EL (cell line): ENCODE data around the gene PBX3.

ENCODE experiments used
- DNase-seq: peaks from one replicate; pipeline ENCODE4 v3.0.0-alpha.2; 2016

Gene PBX3

DNA sequence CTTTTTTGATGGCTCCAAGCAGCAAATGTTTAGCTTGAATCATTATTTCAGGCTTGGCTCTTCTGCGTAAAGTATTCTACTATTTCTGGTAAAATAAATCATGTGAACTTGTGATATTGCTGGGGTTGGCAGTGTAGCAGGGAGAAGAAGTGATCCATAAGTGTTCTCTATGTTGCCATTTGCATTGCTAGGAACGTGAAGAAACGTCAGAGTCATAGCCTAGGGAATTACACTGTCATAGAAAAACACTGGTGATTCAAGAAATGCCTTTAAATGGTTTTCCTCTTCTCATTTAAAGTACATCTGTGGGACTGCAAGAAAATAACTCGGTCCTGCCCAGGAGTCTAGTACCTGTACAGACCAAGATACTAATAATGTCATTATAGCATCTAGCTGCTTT lies 162.3 kb downstream of the PBX3 start:
- DNase-seq, result no peak

- no peak for DNase-seq
Observed at GRCh38 chr9:125910286-125910685, 163.1 kb downstream of the PBX3 start.

DNA sequence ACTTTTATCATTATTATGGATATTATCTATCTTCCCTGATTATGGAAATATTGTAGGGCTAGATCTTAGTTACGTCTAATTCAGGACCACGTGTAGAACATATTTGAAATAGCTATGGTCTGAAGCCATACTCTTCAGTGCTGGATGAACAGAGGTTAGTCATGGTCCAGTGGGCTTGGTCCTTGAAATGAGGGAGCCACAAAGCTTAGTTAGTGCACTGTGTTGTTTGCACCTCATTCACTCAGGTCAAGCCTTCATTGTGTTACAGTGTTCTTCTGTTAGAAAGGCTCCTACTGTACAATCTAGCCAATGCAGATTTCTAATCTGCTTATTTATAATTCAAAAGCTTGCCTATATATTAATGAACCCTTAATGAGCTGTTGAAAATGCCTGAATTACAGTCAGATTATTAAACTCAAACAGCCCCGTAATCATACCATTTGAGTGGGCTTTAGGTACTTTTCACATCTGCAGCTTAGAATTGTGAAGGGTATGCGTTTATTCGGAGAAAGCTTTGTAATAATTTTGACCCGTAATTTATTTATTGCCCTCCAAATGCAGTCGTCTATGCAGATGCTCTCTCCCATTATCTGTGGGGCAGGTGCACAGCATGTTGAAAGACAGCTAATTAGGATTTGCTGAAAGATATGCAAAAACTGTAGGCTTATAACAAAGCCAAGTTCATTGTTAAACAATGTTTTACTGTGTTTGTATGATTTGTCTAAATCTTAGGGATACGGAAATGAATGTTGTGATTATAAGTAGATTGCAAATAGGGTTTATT lies 164.9 kb downstream of the PBX3 start:
- peak; percentile 46 for DNase-seq

DNA sequence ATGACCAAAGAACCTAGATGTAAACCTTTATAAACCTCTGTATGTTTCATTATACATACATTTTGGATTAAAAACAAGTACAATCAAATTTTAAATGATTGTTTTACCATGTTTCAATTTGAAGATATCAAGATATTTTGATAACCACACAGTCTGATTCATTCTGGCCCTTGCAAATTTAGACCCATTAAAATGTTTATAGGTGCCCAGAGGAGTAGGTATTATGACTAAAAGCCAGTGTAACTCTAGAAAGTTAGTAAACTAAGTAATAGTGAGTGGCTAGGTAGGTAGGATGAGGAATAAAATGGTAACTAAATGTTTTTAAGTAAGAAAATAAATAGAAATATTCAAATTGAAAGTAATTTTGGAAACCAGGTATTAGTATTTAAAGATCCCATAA lies 165.5 kb downstream of the PBX3 start:
- no peak for DNase-seq

DNA sequence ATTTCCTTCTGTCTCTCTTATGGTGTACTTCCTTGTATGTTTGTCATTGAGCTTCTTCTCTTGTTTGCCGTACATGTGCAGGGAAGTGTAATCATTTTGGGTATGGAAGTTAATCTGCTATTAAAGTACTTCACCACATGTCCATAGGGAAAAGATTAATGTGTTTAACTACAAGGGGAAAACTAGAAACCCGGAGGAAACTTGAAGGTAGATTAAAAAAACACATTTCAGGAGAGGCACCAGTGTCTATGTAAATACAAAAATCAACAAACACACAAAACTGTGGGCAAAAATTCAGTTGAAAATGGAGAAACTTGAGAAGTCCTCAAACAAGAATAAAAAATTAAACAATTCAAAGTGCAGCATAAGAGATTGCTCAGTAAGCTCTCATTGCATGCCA lies 166.4 kb downstream of the PBX3 start:
- DNase-seq, result no peak

- DNase-seq, result no peak
Observed at GRCh38 chr9:125914411-125914810, 167.2 kb downstream of the PBX3 start.

- DNase-seq, result no peak
Observed at GRCh38 chr9:125915606-125916005, 168.4 kb downstream of the PBX3 start.

- DNase-seq, result no peak
Observed at GRCh38 chr9:125919565-125919964, 172.4 kb downstream of the PBX3 start.

DNA sequence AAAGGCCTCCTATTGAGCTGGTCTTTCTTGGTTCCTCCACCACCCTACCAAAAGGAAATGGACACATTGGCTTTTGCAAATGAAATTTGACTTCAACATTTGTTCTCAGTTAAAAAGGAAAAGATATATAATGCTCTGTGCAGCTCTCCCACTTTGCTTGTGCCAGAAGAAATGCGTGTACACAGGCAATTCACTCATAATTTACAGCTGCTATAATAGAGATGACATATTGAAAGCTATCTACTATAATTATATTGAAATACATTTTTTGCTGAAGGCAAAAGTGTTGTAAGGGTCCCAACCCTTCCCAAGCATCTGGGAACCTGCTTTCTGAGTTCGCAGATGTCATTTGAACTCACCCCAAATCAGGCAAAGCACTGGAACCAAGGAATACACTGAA lies 173.2 kb downstream of the PBX3 start:
- no peak for DNase-seq

DNA sequence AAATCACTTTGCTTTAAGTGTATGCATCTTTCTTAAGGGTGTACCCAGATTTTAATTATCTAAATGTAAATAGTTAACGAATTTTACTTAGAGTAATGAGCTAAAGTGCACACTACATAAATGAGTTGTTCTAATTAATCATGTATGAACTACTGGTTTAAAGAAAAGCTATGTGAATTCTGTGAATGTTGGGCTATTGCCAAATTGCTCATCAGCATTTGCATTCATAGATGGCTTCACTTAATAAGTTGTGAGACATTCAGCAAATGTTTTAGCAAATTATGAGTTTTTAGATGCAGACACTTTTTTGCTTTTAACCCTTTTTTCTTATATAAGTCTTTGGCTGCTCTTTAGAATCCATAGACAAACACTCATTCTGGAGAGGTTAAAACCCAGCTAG lies 175.7 kb downstream of the PBX3 start:
- DNase-seq, result no peak

DNA sequence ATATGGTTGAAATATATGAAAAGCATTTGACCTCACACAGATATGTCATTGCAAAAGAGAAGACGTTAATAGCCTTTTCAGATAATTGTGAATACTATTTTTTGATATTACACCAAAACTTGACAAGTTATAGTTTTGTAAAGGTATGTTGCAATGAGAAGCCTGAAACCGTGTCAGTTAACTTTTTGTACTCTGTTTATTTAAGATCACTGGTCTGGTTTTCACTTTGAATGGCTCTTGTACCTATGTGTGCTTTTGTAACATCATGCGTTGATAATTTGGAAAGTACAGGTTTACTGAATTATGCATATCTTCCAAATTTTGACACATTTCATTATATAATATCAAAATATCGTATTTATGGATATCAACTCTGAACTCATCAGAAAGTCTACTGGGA lies 177.2 kb downstream of the PBX3 start:
- no peak for DNase-seq

DNA sequence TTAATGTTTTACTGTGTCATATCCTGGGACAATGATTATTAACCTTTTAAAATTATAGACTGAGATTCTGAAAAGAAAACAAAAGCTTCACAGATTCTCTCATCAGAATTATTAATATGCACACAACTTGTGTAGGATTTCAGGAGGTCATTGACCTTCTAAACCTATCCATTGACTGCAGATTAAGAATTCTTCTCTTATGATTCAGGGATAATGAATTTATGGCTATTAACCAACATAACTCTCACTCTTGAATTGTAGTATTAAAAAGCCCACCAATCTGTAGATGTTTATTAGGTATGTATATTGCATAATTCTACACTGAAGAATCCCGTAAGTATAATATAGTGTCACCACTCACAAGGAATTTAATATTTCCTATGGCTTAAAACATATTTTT lies 179.8 kb downstream of the PBX3 start:
- peak; percentile 22 for DNase-seq

GRCh38 chr9:125929846-125930245 lies 182.7 kb downstream of the PBX3 start:
- DNase-seq, result no peak

GRCh38 chr9:125931211-125931610 lies 184.0 kb downstream of the PBX3 start:
- no peak for DNase-seq

GRCh38 chr9:125932012-125932411 lies 184.8 kb downstream of the PBX3 start:
- peak; percentile 99 for DNase-seq

GRCh38 chr9:125932746-125933455 lies 185.7 kb downstream of the PBX3 start:
- DNase-seq, result no peak

DNA sequence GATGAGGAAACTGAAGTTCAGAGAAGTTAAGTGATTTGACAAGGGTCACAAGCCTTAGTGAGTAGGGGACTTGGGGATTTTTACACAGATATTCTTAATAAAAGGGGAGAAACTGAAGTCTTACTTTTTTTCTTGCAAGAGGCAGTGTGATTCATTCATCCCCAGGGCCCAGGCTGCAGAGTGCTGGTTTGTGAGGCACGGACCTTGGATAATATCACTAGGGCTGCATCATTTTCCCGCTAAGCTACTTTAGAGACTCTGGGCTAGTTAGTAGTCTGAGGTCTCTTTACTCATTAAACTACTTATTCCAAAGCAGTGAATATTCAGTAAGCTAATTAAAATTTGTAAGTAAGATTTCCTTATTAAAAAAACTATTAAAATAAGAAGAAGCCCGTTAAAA lies 195.0 kb downstream of the PBX3 start:
- DNase-seq, result no peak

GRCh38 chr9:125943831-125944230 lies 196.7 kb downstream of the PBX3 start:
- DNase-seq, result no peak

GRCh38 chr9:125946397-125946796 lies 199.2 kb downstream of the PBX3 start:
- DNase-seq, result no peak

GRCh38 chr9:125948887-125949596 lies 201.9 kb downstream of the PBX3 start:
- DNase-seq, result peak; percentile 47

DNA sequence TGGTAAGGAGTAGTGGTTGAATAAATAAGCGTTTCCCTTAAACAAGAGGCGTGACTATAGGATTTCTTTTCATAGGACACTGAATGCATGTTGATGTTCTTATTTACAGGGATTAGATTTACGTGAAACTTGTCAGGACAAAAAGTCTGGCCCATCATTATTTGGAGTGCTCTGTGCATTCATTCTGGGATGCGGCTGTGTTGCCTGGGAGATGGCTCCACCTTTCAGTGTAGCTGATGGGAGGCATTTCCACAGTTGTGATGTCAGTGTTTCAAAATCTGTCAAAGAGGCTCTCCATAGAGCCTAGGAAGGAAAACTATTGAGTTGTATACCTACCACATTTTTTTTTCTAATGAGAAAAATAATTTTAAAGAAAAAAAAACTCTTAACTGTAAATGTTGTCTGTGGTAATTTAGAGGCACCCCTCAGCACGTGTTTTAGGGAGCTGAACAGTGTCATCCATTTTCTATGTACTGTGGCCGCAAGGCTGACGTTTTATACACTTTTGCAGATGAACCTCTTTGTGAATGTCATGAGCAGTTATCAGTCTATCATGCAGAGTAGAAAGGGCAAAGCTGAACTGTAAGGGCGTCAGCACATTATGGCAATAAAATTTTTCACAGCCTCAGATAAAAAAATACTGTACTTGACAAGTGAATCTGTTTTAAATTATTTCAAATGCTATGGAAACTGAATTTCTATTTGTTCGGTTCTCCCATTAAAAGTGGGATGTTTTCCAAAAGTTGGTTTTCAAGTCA lies 202.7 kb downstream of the PBX3 start:
- DNase-seq, result no peak

DNA sequence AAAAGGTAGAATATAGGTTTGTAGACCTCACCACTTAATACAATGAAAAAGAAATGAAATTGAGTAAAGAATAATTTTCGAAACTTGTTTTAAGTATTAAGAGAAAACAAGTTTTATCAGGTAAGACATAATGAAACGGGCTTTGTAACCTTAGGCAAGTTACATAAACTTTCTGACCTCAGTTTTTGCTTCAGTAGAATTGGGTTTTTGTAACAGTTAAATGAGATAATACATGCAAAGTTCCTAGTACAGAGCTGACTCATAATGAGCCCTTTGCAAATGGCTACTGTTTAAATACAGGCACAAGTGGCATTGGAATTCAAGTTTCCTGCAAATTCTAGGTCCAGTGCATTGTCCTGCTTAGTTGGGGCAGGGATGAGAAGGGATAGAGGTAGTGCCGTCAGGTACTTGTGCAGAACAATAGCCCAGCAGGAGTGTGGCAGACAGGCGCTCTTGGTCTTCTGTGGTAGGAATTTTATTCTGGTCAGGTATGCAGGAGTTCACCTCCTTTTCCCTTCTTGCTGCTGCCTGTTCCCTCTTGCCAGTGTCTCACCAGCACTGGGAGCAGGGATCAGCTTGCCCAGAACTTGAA lies 203.8 kb downstream of the PBX3 start:
- no peak for DNase-seq
